Endothelial cell of umbilical vein (primary cell): ENCODE data around the gene CALN1. TPM values are rescaled to one million over a fixed set of nuclear protein-coding genes. Genes with fewer than 3 reads are reported as not detected.

Experiments used
- BruUV-seq: library from RNA; stranded (reverse); fragments of 400-500 nt; replicated peaks from 2 replicates; lab custom pipeline; 2021; lab: Mats Ljungman, UMichigan
- CTCF ChIA-PET: fragments of 300-600, 350-600 bp; sonication (Branson Sonifier 250); formaldehyde crosslinking; loops from one replicate; lab custom pipeline; 2021; ENCODE audit warnings: antibody characterized with exemption, inconsistent platforms; lab: Charles Lee
- POLR2A ChIA-PET: fragments of 300-600, 350-600 bp; sonication (Branson Sonifier 250); formaldehyde crosslinking; loops from one replicate; lab custom pipeline; 2021; ENCODE audit warnings: antibody characterized with exemption, inconsistent platforms; lab: Charles Lee
- DNase-seq: peaks from one replicate; pipeline ENCODE4 v3.0.0-alpha.2; 2011; ENCODE audit warnings: low read depth, low spot score
- FAIRE-seq: peaks from 2 replicates; lab custom pipeline; 2011; peaks lifted over from hg19 to GRCh38; lab: Jason Lieb, UNC
- H2AFZ ChIP-seq: 2 replicates; pipeline ENCODE4 v1.6.0; 2012; ENCODE audit warnings: low read depth, low read length, control low read depth, inconsistent platforms
- H3K27ac ChIP-seq: 2 replicates; pipeline ENCODE4 v1.5.1; 2011; ENCODE audit warnings: low read depth, mild to moderate bottlenecking, control low read depth, low read length, moderate library complexity; ENCODE audit not compliant: insufficient read depth
- H3K27me3 ChIP-seq, 2 experiments: 2 replicates each; pipeline versions ENCODE4 v1.6.0 to v1.6.1; 2011; ENCODE audit warnings: low read length in 2 of 2, mixed read lengths in 1 of 2; ENCODE audit not compliant: control insufficient read depth in 2 of 2, insufficient read depth in 2 of 2
- H3K36me3 ChIP-seq, 2 experiments: 2 replicates in 1 of 2; 3 replicates in 1 of 2; pipeline ENCODE4 v1.5.1; 2011; ENCODE audit warnings: low read length in 2 of 2, mild to moderate bottlenecking in 1 of 2, moderate library complexity in 1 of 2; ENCODE audit not compliant: control insufficient read depth in 2 of 2, insufficient read depth in 2 of 2; ENCODE audit errors: extremely low read depth in 1 of 2
- H3K4me1 ChIP-seq: 3 replicates; pipeline ENCODE4 v1.5.1; 2011; ENCODE audit warnings: mild to moderate bottlenecking, low read length; ENCODE audit not compliant: control insufficient read depth, insufficient read depth; ENCODE audit errors: extremely low read depth
- H3K4me2 ChIP-seq: 2 replicates; pipeline ENCODE4 v1.6.1; 2011; ENCODE audit warnings: low read length, control low read depth, mixed read lengths; ENCODE audit not compliant: insufficient read depth
- H3K4me3 ChIP-seq, 3 experiments: fragments of 200-600 bp in 1 of 3; sonication (generic), shearing (Covaris generic) in 1 of 3; replicated peaks in 1 of 3; 2 replicates each; pipeline ENCODE4 v1.5.1; 2011 to 2016; ENCODE audit warnings: control low read depth in 3 of 3, low read length in 3 of 3, mild to moderate bottlenecking in 2 of 3, inconsistent platforms in 1 of 3, low read depth in 1 of 3, moderate library complexity in 1 of 3; ENCODE audit not compliant: insufficient read depth in 1 of 3
- H3K79me2 ChIP-seq: 2 replicates; pipeline ENCODE4 v1.6.0; 2012; ENCODE audit warnings: low read length, inconsistent platforms; ENCODE audit not compliant: control insufficient read depth, insufficient read depth
- H3K9ac ChIP-seq: replicated peaks from 2 replicates; pipeline ENCODE3; 2011; ENCODE audit warnings: low read length, control low read depth; ENCODE audit not compliant: insufficient read depth; ENCODE audit errors: extremely low read depth
- H3K9me1 ChIP-seq: replicated peaks from 3 replicates; pipeline ENCODE4 v1.6.0; 2011; ENCODE audit warnings: mild to moderate bottlenecking, low read length; ENCODE audit not compliant: control insufficient read depth, insufficient read depth; ENCODE audit errors: extremely low read depth
- H3K9me3 ChIP-seq: replicated peaks from 2 replicates; pipeline ENCODE4 v1.5.1; 2012; ENCODE audit warnings: low read length, inconsistent platforms; ENCODE audit not compliant: control insufficient read depth, insufficient read depth
- H4K20me1 ChIP-seq: replicated peaks from 2 replicates; pipeline ENCODE3; 2011; ENCODE audit warnings: mild to moderate bottlenecking, low read length; ENCODE audit not compliant: control insufficient read depth, insufficient read depth; ENCODE audit errors: extremely low read depth
- EZH2 ChIP-seq: IDR thresholded peaks from 2 replicates; pipeline ENCODE4 v1.6.1; 2012; ENCODE audit warnings: borderline replicate concordance, low read depth, mild to moderate bottlenecking, moderate library complexity, low read length, inconsistent platforms; ENCODE audit not compliant: severe bottlenecking
- FOS ChIP-seq: IDR thresholded peaks from 2 replicates; pipeline ENCODE4 v1.6.1; 2011; ENCODE audit warnings: mild to moderate bottlenecking, low read length, moderate library complexity, borderline replicate concordance; ENCODE audit not compliant: insufficient read depth
- GATA2 ChIP-seq: IDR thresholded peaks from 2 replicates; pipeline ENCODE4 v1.7.0; 2011; ENCODE audit warnings: low read depth, mild to moderate bottlenecking, moderate library complexity, mixed read lengths, low read length; ENCODE audit not compliant: insufficient read length, insufficient read depth
- JUN ChIP-seq: IDR thresholded peaks from 2 replicates; pipeline ENCODE4 v1.6.1; 2011; ENCODE audit warnings: borderline replicate concordance, low read depth; ENCODE audit not compliant: insufficient read length, insufficient read depth
- MAX ChIP-seq: IDR thresholded peaks from 2 replicates; pipeline ENCODE4 v1.6.1; 2011; ENCODE audit not compliant: insufficient read depth, insufficient read length
- MYC ChIP-seq: IDR thresholded peaks from one replicate; pipeline ENCODE4 v1.6.1; 2011; ENCODE audit warnings: mild to moderate bottlenecking, low read depth, low read length
- POLR2A ChIP-seq: IDR thresholded peaks from 2 replicates; pipeline ENCODE4 v1.6.1; 2012; ENCODE audit warnings: low read depth, mild to moderate bottlenecking, control low read depth, low read length
- POLR2AphosphoS5 ChIP-seq: IDR thresholded peaks from 2 replicates; pipeline ENCODE4 v1.6.1; 2012; ENCODE audit warnings: low read depth, mild to moderate bottlenecking, control low read depth, low read length, moderate library complexity; ENCODE audit not compliant: insufficient read depth
- dilution Hi-C: fragments of 300-500 bp; cut with MboI; formaldehyde crosslinking; loops from one replicate; pipeline ENCODE4 v1.15.0; 2019; ENCODE audit warnings: low sequenced_read_pairs; ENCODE audit not compliant: extremely low pct_ligation_motif_present
- intact Hi-C: fragments of 100-400 bp; cut with micrococcal nuclease; formaldehyde crosslinking; loops from one replicate; pipeline ENCODE4 v1.10.0; 2022
- polyA plus RNA-seq, 4 experiments: library from polyadenylated mRNA; depleted of rRNA in 3 of 4; stranded (reverse) in 3 of 4; unstranded in 1 of 4; fragments of >200 nt; gene quantifications; 2 replicates each; pipeline versions ENCODE4 v1.2.1 to v1.2.3, GENCODE V29; 2011 to 2012; ENCODE audit warnings: missing spikeins in 1 of 4
- total RNA-seq: library from RNA; stranded (reverse); gene quantifications from 2 replicates; pipeline ENCODE4 v1.2.3, GENCODE V29; 2021
- TF ChIP-seq, protein P1 (sequence below), 2 donors: IDR thresholded peaks; 1 replicate in 1 of 2; 2 replicates in 1 of 2; pipeline ENCODE4 v1.5.1; 2011; ENCODE audit warnings: low read length in 2 of 2, mild to moderate bottlenecking in 2 of 2, moderate library complexity in 2 of 2, control low read depth in 1 of 2, inconsistent platforms in 1 of 2, low read depth in 1 of 2; ENCODE audit not compliant: insufficient read depth in 1 of 2; ENCODE audit errors: extremely low read depth in 1 of 2

CALN1 gene
- total and polyA plus RNA-seq, 2 donors (not counting 3 experiments of a cell fraction or from before 2014, with no cell fraction given): not detected

DNA sequence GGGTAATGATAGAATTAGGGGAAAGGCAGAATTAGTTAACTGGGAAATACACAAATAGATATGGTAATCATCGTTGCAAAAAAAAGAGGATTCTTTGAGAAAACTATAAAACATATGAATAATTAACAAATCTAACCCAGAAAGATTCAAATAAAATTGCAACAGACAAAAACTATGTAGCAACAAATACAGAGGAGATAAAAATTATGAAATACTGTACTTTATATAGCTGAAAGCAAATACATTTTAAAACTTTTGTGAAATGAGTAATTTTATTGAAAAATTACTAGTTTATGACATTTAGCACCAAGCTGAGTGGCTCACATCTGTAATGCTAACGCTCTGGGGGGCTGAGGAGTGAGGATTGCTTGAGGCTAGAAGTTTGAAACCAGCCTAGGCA is 356.7 kb downstream of the CALN1 start:
- TF ChIP-seq MYC (no peak), JUN (no peak), POLR2AphosphoS5 (no peak), POLR2A (no peak), MAX (no peak), FOS (no peak), EZH2 (no peak), GATA2 (no peak)
- TF ChIP-seq, protein P1, sequence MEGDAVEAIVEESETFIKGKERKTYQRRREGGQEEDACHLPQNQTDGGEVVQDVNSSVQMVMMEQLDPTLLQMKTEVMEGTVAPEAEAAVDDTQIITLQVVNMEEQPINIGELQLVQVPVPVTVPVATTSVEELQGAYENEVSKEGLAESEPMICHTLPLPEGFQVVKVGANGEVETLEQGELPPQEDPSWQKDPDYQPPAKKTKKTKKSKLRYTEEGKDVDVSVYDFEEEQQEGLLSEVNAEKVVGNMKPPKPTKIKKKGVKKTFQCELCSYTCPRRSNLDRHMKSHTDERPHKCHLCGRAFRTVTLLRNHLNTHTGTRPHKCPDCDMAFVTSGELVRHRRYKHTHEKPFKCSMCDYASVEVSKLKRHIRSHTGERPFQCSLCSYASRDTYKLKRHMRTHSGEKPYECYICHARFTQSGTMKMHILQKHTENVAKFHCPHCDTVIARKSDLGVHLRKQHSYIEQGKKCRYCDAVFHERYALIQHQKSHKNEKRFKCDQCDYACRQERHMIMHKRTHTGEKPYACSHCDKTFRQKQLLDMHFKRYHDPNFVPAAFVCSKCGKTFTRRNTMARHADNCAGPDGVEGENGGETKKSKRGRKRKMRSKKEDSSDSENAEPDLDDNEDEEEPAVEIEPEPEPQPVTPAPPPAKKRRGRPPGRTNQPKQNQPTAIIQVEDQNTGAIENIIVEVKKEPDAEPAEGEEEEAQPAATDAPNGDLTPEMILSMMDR (IDR thresholded peaks at IDR 0.05; ENCODE audit: extremely low read depth in 1 of 2, insufficient read depth in 1 of 2, low read depth in 1 of 2, low read length in 2 of 2): no peak

More for the DNA sequence above, 356.7 kb downstream of the CALN1 start:
- Histone ChIP-seq H3K79me2 (no peaks in the 10 kb centered on the region), H3K4me2 (no peak overlapping the region), H3K36me3 (no peaks in the 10 kb centered on the region), H3K27ac (no peak overlapping the region), H4K20me1 (no peaks in the 10 kb centered on the region), H2AFZ (no peak overlapping the region), H3K4me3 (no peak overlapping the region), H3K9ac (no peak overlapping the region), H3K9me1 (no peaks in the 10 kb centered on the region), H3K4me1 (no peaks in the 10 kb centered on the region), H3K27me3 (no peaks in the 10 kb centered on the region), H3K9me3 (no peaks in the 10 kb centered on the region)
- BruUV-seq: no TSS peak
- ChIA-PET POLR2A (no interaction called here), CTCF (no interaction called here)
- intact Hi-C loops: no loop called here
- no peak for DNase-seq
- dilution Hi-C loops: no loop called here
- FAIRE-seq: no peak
